HG03045 (cell line): Measurements from ENCODE around the gene PRAMEF11.
"Not testable (repeated sequence)": the region's sequence is repeated elsewhere in the genome, so short reads cannot be mapped to it uniquely, and the experiment has no call there.

Experiments used
- ATAC-seq: cut with Tn5 transposase; IDR thresholded peaks from one replicate; pipeline ENCODE4 v1.9.1; 2021; ENCODE audit warnings: mild to moderate bottlenecking, moderate library complexity; ENCODE audit not compliant: unreplicated experiment

The PRAMEF11 gene

DNA sequence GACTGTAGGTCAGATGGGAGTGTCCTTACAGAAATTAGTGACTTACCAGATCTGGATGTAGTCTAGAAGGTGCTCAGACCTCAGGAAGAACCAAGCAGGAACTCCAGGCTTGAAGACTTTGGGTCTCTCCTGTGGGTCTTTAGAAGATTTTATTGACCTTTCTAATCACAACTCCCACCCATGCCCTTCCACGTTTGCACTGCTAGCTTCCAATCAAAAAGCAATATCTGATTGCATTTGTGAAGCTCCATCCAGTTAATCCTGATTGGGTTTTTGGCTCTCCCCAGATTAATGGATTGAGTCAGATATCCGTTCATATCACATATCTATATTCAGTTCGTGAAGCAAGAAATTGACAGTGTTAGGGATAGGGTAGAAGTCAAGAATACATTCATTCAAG, at the start of gene PRAMEF11:
Gene PRAMEF11, minus strand, starts transcription at position 101 of the 400 bp plus-strand sequence. CDS start 2,621 bp downstream, outside the sequence.
- not testable (repeated sequence) for ATAC-seq

DNA sequence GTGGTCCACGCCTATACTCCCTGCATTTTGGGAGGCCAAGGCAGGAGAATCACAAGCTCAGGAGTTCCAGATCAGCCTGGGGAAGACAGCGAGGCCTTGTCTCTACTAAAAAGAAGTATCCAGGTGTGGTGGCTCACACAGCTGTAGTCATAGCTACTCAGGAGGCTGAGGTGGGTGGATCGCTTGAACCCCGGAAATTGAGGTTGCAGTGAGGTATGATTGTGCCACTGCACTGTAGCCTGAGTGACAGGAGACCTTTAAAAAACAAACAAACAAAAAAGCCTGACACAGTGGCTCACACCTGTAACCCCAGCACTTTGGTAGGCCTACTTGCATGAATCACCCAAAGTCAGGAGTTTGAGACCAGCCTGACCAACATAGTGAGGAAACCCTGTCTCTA, 47.2 kb upstream of the PRAMEF11 start:
- not testable (repeated sequence) for ATAC-seq

DNA sequence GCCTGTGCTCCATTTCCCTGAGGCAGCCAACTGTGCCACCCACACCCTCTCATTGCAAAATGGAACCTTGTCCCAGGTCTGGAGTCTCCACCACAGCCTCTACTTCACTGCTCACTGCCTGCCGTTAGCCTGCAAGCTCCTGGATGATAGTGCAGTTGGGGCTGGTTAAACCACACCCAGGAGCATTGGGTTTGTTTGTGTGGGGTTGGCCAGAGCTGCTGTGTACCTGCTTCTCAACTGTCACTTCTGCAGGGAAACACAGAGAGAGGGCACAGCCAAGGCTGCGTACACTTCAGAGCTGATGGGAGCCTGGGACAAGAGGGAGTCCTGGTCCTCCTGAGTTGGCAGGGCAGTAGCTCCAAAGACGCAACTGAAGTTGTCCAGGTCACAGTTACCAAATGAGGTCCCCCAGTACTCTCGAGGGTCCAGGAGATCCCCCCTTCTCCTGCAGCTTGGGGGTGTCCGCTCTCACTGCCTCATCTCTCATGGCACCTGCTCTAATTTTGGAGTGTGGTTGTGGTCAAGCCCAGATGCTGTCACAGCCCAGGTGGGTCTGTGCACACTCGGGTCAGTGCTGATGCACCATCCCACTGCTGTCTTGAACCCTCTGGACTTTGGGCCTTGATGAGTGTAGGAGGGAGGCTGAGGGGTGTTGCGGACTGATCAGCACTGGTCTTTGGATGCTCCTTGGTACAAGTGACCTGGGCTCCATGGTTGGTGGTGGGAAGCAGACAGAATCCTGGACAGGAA, 32.1 kb upstream of the PRAMEF11 start:
- ATAC-seq: not testable (repeated sequence)

DNA sequence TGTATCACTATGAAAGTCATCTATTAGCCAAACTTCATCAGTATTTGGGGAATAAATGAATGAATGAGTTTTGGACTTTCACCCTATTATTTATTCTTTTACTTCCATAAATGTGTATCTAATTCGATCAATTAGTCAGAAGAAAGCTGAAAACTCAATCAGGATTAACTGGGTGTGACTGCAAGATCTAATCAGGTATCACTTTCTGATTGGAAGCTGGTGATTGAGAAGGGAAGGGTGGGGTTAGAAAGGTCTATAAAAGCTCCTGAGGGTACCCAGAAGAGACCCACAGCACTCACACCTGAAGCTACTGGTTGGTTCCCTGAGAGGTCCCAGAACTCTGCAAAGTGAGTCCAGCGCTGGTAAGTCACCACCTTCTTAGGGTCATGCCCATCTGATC, 25.6 kb upstream of the PRAMEF11 start, which contains the start of gene PRAMEF2:
Gene PRAMEF2, plus strand, starts transcription at position 301 of the 400 bp plus-strand sequence. CDS start 1,924 bp downstream, outside the sequence.
- not testable (repeated sequence) for ATAC-seq

DNA sequence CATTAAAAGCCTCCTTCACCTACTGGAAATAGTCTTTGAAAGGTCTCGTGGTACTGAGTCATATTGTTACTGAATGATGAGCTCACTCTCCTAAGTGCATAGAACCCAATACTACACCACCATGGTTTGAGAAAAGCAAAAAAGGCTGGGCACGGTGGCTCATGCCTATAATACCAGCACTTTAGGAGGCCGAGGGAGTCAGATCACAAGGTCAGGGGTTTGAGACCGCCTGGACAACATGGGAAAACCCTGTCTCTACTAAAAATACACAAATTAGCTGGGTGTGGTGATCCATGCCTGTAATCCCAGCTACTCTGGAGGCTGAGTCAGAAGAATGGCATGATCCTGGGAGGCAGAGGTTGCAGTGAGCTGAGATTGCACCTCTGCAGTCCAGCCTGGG, 20.6 kb upstream of the PRAMEF11 start:
- ATAC-seq: no peak

DNA sequence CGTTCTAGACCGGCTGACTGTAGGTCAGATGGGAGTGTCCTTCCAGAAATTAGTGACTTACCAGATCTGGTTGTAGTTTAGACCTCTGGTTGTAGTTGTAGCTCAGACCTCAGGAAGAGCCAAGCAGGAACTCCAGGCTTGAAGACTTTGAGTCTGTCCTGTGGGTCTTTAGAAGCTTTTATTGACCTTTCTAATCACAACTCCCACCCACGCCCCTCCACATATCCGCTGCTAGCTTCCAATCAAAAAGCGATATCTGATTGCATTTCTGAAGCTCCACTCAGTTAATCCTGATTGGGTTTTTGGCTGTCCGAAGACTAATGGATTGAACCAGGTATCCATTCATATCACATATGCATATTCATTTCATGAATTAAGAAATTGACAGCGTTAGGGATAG, 17.4 kb upstream of the PRAMEF11 start, which contains the start of gene HNRNPCL1:
Gene HNRNPCL1, minus strand, starts transcription at position 101 of the 400 bp plus-strand sequence. CDS start 431 bp downstream, outside the sequence.
- not testable (repeated sequence) for ATAC-seq

DNA sequence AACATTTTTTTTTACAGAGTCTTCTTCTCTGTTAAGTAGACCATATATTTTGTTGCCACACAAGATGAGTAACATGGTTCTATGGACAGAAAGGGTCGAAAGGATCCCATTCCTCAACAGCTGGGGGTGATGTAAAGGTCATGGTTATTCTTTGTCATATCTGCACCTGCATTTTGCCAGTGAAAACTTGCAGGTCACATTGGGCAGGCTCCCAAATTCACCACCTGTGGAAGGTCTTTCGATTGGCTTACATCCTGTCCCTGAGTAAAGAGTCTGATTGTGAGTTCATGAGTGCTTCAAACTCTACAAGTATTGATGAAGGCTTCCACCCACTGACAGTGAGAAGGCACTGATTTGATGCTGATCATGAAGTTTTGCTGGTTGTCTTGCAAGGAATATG, 2.0 kb upstream of the PRAMEF11 start:
- ATAC-seq: not testable (repeated sequence)

DNA sequence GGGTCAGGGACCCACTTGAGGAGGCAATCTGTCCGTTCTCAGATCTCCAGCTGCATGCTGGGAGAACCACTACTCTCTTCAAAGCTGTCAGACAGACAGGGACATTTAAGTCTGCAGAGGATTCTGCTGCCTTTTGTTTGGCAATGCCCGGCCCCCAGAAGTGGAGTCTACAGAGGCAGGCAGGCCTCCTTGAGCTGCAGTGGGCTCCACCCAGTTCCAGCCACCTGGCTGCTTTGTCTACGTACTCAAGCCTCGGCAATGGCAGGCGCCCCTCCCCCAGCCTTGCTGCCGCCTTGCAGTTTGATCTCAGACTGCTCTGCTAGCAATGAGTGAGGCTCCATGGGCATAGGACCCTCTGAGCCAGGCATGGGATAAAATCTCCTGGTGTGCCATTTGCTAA, 12.1 kb downstream of the PRAMEF11 start:
- not testable (repeated sequence) for ATAC-seq

DNA sequence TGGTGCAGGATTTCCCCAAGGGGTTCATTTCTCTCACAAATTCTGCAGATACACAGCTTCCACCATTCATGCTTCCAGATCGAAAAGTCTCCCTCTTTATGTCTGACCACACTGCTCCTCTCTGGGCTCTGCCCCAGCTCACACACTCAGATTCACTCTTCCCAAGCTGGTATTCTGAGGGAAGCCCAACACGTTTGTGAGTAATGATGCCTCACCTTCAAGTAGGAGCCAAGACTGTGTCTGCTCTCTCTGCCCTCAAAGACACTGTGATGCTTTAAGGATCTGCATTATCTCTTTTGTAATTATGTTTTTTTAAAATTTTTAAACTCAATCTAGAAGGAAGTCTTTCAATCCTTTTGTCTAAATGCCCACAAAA, 19.8 kb downstream of the PRAMEF11 start:
- no peak for ATAC-seq

DNA sequence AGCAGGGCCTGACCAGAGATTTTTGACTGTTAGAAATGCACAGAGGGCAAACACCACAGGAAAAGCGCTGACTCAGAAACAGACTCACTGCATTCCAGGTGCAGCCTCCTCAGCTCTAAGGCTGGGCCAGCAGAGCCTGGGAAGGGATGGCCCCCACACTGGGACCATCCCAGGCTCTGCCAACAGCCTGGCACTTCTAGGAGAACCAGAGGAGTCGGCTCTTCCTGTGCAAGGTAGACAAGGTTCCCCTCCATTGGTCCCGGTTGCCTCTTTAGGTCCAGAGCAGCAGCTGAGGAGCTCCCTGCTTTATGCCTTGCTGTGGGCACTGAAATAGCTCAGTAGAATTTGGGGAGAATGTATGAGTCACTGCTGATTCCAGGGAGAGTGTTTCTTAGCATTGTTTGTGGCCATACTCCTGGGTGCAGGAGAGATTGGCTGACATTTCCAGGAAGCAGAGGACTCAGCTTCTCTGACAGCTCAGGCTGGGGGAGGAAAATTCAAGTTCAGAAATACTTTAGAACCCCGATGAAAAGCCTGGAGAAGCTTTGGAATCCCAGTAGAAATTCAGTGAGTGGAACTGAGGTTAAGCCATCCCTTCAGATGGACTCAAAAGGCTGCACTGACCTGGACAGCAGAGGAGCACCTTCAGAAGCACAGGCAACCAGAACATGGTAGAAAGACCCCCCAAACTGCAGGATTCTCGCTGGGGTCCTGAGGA, 20.4 kb downstream of the PRAMEF11 start:
- ATAC-seq: no peak

DNA sequence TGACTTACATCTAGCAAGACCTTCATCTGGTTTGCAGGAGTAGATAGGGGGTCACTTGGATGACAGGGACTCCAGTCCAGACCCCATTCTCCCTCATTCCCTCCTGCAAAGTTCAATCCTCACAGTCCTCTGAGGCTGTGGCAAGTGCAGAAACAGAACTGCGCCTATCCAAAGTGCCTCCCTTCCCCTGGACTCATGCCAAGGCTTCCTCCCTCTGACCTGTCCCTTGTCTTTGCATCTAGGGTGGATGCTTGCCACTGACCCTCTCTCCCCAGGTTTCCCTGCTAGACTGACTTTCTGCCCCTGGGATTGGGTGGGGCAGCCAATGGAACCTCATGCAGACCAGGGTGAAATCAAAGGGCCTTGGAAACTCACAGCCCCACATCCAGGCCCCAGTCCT, 21.3 kb downstream of the PRAMEF11 start:
- ATAC-seq: no peak

DNA sequence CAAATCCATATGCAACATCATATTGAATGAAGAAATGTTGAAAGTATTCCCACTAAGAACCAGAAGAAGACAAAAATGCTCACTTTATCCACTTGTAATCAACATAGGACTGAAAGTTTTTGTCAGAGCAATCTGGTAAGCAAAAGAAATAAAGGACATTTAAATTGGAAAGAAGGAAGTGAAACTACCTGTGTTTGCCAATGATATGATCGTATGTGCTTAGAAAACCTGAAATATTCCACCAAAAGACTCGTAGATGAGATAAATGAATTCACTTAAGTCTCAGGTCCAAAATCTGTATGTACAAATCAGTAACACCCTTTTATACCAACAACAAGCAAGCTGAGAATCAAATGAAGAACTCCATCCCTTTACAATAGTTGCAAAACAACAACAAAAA, 31.5 kb downstream of the PRAMEF11 start:
- ATAC-seq: no peak

DNA sequence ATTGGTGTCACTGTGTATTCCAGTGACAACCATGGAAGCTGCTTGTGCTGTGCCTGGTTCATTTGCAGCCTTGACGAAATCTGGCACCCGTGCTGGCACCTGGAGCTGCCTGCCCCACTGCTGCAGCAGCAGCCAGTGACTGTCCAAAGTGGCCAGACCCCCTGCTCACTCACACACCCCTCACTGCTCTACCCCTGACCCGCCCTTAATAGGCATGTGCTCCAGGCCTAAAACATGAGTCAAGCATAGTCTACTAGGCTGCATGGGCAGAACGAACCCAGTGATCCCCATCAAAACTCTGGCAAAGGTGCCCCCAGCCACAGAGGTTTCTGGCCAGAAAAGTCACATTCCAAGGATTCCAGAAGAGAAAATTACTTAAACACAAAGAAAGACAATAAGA, 32.3 kb downstream of the PRAMEF11 start:
- ATAC-seq: no peak

DNA sequence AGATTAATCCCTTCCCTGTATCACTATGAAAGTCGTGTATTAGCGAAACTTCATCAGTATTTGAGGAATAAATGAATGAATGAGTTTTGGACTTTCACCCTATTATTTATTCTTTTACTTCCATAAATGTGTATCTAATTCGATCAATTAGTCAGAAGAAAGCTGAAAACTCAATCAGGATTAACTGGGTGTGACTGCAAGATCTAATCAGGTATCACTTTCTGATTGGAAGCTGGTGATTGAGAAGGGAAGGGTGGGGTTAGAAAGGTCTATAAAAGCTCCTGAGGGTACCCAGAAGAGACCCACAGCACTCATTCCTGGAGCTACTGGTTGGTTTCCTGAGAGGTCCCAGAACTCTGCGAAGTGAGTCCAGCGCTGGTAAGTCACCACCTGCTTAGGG, 40.1 kb downstream of the PRAMEF11 start, which contains the start of gene PRAMEF1:
Gene PRAMEF1, plus strand, starts transcription at position 301 of the 400 bp plus-strand sequence. CDS start 1,831 bp downstream, outside the sequence.
- ATAC-seq: not testable (repeated sequence)

DNA sequence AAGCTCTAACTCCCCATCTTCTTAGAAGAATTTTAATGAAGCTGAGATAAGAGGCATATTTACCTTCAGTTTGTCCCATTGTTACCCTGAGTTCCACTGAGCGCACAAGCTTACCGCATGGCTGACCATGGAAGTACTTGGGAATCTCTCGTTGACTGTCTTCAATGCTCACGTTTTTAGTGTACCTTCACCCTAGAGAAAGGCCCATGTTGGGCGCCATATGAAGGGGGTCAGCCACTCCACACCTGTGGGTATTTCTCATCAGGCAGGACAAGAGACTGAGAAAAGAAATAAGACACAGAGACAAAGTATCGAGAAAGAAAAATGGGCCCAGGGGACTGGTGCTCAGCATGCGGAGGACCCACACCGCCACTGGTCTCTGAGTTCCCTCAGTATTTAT, 46.5 kb downstream of the PRAMEF11 start:
- ATAC-seq: not testable (repeated sequence)

DNA sequence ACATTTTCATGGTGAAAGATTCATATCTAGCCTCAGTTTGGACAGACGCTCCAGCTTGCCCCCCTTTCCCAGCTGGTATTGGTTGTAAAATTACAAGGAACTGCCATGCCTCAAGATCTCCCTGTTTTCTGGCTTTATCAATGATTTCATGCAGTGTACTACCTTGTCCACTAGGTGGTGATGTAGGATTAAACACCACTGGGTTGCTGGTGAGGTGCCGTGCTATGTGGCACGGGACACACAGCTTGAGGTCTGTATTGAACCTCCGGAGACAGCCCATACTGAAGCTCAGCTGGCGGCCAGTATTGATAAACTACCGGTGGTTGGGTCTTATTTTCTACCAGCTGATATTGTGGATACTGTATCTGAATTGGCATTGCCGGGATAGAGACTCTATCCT, 47.4 kb downstream of the PRAMEF11 start:
- not testable (repeated sequence) for ATAC-seq

DNA sequence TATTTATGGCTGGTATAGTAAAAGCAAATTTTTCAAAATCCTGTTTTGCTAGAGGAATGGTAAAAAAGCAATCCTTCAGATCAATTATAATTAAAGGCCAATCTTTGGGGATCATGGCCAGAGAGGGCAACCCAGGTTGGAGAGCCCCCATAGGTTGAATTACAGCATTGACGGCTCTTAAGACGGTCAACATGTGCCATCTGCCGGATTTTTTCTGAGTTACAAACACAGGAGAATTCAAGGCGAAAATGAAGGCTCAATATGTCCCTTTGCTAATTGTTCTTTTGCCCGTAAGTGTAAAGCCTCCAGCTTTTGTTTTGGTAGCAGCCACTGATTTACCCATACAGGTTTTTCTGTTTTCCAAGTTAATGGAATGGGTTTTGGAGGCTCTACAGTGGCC, 49.7 kb downstream of the PRAMEF11 start:
- ATAC-seq: not testable (repeated sequence)

DNA sequence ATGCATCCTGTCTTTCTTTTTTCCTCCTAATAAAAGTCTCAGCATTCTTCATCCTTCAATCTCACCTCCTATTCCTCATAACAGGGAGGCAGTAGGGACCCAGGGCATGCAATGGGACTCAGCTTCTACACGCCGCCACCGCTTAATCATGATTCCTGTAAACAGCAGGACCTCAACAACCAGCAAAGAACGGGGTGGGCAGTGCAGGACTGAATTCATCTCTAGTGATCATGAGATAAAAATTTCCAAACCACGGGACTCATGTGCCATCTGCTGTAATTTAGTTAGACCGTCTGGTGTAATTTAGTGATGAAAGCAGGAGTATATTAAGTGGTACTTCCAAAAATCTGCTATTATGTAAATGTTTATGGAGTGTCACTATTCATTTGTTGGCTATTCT, 52.3 kb downstream of the PRAMEF11 start:
- no peak for ATAC-seq

DNA sequence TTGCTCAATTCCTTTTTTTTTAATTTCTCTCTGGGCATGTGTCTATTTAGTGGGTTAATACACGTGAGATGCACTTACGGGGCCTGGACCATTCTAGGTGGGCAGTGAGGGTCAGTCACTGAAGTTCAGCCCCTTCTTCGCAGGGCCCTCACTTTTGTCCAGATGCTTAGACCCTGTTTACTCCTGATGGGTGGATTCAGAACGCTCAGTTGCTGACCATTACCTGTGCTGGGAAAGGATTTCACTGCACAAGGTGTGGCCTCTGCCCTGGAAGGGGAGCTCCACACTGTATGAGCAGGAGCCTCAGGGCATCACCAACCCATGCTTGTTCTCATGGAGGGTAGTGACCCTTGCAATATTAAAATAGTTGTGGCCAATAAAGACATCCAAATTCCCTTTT, 53.1 kb downstream of the PRAMEF11 start:
- no peak for ATAC-seq

DNA sequence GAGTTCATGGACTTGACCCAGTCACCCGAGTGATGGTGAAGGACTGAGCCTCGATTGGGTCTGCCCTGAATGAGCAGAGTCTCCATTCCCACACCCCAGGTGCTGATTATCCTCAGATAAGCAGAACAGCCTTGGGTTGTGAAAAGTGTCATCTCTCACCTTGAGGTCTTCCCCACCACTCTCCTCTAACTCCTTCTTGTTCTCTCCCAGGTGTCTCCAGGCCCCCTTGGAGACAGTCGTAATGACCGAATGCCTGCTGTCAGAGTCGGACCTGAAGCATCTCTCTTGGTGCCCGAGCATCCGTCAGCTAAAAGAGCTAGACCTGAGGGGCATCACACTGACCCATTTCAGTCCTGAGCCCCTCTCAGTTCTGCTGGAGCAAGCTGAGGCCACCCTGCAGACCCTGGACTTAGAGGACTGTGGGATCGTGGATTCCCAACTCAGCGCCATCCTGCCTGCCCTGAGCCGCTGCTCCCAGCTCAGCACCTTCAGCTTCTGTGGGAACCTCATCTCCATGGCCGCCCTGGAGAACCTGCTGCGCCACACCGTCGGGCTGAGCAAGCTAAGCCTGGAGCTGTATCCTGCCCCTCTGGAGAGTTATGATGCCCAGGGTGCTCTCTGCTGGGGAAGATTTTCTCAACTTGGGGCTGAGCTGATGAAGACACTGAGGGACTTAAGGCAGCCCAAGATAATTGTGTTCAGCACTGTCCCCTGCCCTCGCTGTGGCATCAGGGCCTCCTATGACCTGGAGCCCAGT, 54.2 kb downstream of the PRAMEF11 start:
- no peak for ATAC-seq

DNA sequence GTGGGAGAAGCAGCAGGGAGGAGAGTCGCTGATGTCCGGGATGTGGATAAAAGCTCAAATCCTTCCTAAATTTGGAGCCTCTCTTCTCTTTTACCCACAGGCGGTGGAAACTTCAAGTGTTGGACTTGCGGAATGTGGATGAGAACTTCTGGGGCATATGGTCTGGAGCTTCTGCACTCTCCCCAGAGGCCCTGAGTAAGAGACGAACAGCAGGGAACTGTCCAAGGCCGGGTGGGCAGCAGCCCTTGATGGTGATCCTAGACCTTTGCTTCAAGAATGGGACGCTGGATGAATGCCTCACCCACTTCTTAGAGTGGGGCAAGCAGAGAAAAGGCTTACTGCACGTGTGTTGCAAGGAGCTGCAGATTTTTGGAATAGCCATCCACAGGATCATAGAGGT, 55.8 kb downstream of the PRAMEF11 start:
- ATAC-seq: no peak
